ENCODE results near the gene TMPRSS6. TPM values are rescaled to one million over a fixed set of nuclear protein-coding genes. Genes with fewer than 3 reads are reported as not detected.

The TMPRSS6 gene
- total and polyA plus RNA-seq, 2 of the 8 experiments (the other 6 are each of a cell fraction or from before 2014, with no cell fraction given): 0.02 TPM; not detected in 1

DNA sequence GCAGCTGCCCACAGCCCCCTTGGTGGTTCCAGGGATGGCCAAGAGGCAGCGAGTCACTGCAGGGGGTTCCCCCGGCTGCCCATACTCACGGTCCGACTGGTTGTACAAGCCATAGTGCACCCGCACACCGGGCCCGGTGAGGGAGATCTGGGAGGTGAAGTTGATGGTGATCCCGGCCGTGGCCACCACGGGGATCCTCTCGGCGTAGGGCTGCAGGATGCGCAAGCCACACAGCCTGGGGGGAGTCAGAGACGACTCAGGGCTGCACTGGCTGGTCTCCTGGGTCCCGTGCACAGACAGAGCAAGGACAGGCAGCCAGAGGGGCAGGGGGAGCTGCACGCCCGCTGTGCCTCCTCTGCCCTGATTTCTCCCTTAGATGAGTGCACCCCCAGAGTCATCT, 34.5 kb downstream of the TMPRSS6 start:
- Histone ChIP-seq H3K4ac (replicated peaks; ENCODE audit: insufficient read length, low read depth, low read length) (no peak overlapping the region), H3K9me3 (ENCODE audit: insufficient read depth in 2 of 2, low read depth in 1 of 2, low read length in 1 of 2) (peaks cover 0 to 3% of the 10 kb centered on the region in 2 experiments; a peak in 2 of 4 replicates), H2BK120ac (replicated peaks; ENCODE audit: low read depth, low read length) (no peak overlapping the region), H3K27me3 (replicated peaks in 1 of 4; ENCODE audit: control insufficient read depth in 3 of 4, extremely low read depth in 1 of 4, insufficient read depth in 3 of 4, low read length in 3 of 4) (peaks cover 6 to 48% (median 30%) of the 10 kb centered on the region in 4 experiments), H3K56ac (replicated peaks; ENCODE audit: insufficient read length, low read depth, low read length) (no peak overlapping the region), H2BK15ac (ENCODE audit: low read length) (no peak overlapping the region), H3K14ac (ENCODE audit: insufficient read length) (no peak overlapping the region), H2BK12ac (ENCODE audit: low read depth, low read length) (no peak overlapping the region), H3K4me2 (ENCODE audit: insufficient read depth in 1 of 2, low read depth in 2 of 2, low read length in 2 of 2) (no peak overlapping the region), H2AFZ (ENCODE audit: low read length) (no peak overlapping the region), H3K79me1 (ENCODE audit: low read depth, low read length) (no peaks in the 10 kb centered on the region), H4K5ac (ENCODE audit: insufficient read length, low read depth, low read length) (no peak overlapping the region), H3K4me1 (replicated peaks in 1 of 4; ENCODE audit: control insufficient read depth in 3 of 4, insufficient read depth in 4 of 4, low read length in 3 of 4) (peaks cover 0 to 6% (median under 1%) of the 10 kb centered on the region in 4 experiments; a peak in 3 of 7 replicates), H3K79me2 (ENCODE audit: control insufficient read depth in 1 of 2, insufficient read depth in 2 of 2, low read length in 2 of 2) (no peaks in the 10 kb centered on the region), H2BK20ac (ENCODE audit: low read length) (no peak overlapping the region), H4K91ac (replicated peaks; ENCODE audit: insufficient read length, low read length) (no peak overlapping the region), H2BK5ac (ENCODE audit: low read depth, low read length) (no peak overlapping the region), H4K8ac (ENCODE audit: extremely low read depth, insufficient read depth, low read length) (no peak overlapping the region), H3K23ac (ENCODE audit: insufficient read length) (no peak overlapping the region), H4K20me1 (replicated peaks in 1 of 2; ENCODE audit: control insufficient read depth in 1 of 2, insufficient read depth in 2 of 2, low read length in 2 of 2) (peaks cover 2 to 11% of the 10 kb centered on the region in 2 experiments), H3K9ac (replicated peaks in 1 of 4; ENCODE audit: extremely low read depth in 1 of 4, low read depth in 3 of 4, low read length in 3 of 4) (no peak overlapping the region), H3K18ac (ENCODE audit: extremely low read depth, low read length) (no peak overlapping the region), H3K23me2 (ENCODE audit: low read depth, low read length) (peaks cover 16% of the 10 kb centered on the region; the same call in 1 of the 2 replicates), H3K27ac (ENCODE audit: low read depth, low read length) (no peak overlapping the region), H2AK5ac (ENCODE audit: low read depth, low read length) (no peak overlapping the region), H3K36me3 (ENCODE audit: control insufficient read depth in 2 of 4, insufficient read depth in 4 of 4, low read length in 3 of 4) (no peaks in the 10 kb centered on the region), H3K4me3 (ENCODE audit: extremely low read depth in 1 of 4, insufficient read depth in 2 of 4, low read depth in 3 of 4, low read length in 4 of 4) (no peak overlapping the region)
- POLR2A ChIA-PET (ENCODE audit: partially characterized antibody): interaction anchor here (1.2 kb wide), 1 partner anchor 98 kb away, joined by 3 read pairs; no protein-coding TSS in a partner anchor
- CTCF ChIA-PET (ENCODE audit: partially characterized antibody): interaction anchor here (1.0 to 2.5 kb wide), 3 partner anchors 10 to 186 kb away, joined by 3 to 9 read pairs (median 8); no protein-coding TSS in a partner anchor
- WGBS, 2 experiments (ENCODE audit: extremely low coverage in 1 of 2, insufficient coverage in 1 of 2, insufficient read length in 1 of 2, insufficient replicate concordance in 2 of 2, low coverage in 1 of 2, low lambda C conversion rate in 2 of 2, missing lambda C conversion rate in 1 of 2): 88% methylated on average over 17 of the region's 17 CpGs; no CpG with 5 or more reads in 1 of the 2 experiments
- DNase-seq (ENCODE audit: low read depth in 1 of 2, low spot score in 2 of 2): no peak
- no peak for FAIRE-seq
- no peak for TF ChIP-seq SP1 (IDR thresholded peaks at IDR 0.05; ENCODE audit: low read depth, low read length)
- no peak for TF ChIP-seq TCF12 (IDR thresholded peaks at IDR 0.05; ENCODE audit: low read depth, low read length)
- TF ChIP-seq JUN (IDR thresholded peaks at IDR 0.05; ENCODE audit: low read depth, low read length): no peak
- no peak for TF ChIP-seq HDAC2 (IDR thresholded peaks at IDR 0.05; ENCODE audit: borderline replicate concordance in 1 of 2, low read depth in 2 of 2, low read length in 2 of 2)
- no peak for TF ChIP-seq JUND (IDR thresholded peaks at IDR 0.05; ENCODE audit: low read length)
- no peak for TF ChIP-seq TEAD4 (IDR thresholded peaks at IDR 0.05; ENCODE audit: low read depth, low read length)
- TF ChIP-seq CHD1 (IDR thresholded peaks at IDR 0.05; ENCODE audit: low read depth, low read length): no peak
- TF ChIP-seq RBBP5 (IDR thresholded peaks at IDR 0.05; ENCODE audit: borderline replicate concordance, low read depth, low read length): no peak
- no peak for TF ChIP-seq RAD21 (IDR thresholded peaks at IDR 0.05 in 1 of 2, conservative IDR thresholded peaks at IDR 0.05 in 1 of 2; ENCODE audit: low read depth in 2 of 2, low read length in 2 of 2)
- TF ChIP-seq PHF8 (conservative IDR thresholded peaks at IDR 0.05; ENCODE audit: low read depth, low read length): no peak
- TF ChIP-seq SIX5 (IDR thresholded peaks at IDR 0.05; ENCODE audit: low read depth, low read length): no peak
- no peak for TF ChIP-seq USF2 (IDR thresholded peaks at IDR 0.05; ENCODE audit: low read length)
- no peak for TF ChIP-seq NRF1 (IDR thresholded peaks at IDR 0.05; ENCODE audit: low read depth, low read length)
